ENCODE measurements around the gene NUS1.
"Not testable (repeated sequence)": the region's sequence is repeated elsewhere in the genome, so short reads cannot be mapped to it uniquely, and the experiment has no call there.

Gene NUS1

GRCh38 chr6:117718895-117719294 is 43.6 kb downstream of the NUS1 start:
- peak in 1 of 2 experiments; percentile 2 for DNase-seq

DNA sequence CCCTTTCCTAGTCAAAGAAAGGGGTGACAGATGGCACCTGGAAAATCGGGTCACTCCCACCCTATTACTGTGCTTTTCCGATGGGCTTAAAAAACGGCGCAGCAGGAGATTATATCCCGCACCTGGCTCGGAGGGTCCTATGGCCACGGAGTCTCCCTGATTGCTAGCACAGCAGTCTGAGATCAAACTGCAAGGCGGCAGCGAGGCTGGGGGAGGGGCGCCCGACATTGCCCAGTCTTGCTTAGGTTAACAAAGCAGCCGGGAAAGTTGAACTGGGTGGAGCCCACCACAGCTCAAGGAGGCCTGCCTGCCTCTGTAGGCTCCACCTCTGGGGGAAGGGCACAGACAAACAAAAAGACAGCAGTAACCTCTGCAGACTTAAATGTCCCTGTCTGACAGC is 46.3 kb downstream of the NUS1 start:
- DNase-seq: not testable (repeated sequence)

- no peak for DNase-seq
Observed at GRCh38 chr6:117728626-117729025, 53.4 kb downstream of the NUS1 start.

DNA sequence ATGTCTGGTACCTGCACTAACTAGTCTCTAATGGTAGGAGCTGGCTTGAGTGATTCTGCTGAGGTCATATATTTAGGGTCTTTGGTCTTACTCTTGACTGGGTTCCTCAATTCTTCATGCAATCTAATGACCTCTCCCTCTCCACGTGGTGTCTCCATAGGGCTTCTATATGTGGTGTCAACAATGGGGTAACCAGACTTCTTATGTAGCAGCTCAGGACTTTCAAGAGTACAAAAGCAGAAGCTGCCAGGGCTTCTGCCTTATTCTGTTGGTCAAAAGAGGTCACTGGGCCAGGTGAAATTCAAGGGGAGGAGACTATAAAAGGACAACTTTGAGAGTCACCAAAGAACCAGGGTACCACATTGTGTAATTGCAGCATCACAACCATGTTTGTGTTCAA is 54.3 kb downstream of the NUS1 start:
- no peak for DNase-seq

GRCh38 chr6:117733341-117733740 is 58.1 kb downstream of the NUS1 start:
- DNase-seq: no peak

DNA sequence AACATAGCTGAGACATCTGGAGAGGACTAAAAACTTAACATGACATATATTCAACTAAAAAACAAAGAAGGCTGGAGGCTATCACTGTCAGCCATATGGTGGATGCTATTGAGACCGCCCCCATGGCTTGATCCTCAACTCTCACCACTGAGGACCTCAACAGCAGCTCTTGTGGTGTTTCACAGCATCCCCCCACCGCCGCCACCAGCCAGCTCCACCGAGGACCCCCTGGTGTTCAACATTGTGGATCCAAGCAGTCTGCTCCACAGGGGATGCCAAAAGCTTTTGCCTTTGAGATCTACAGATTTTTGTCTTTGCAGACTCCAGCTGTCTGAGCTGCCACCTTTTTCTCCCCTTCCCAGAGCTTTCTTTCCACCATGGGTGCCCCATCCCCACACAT is 64.6 kb downstream of the NUS1 start:
- DNase-seq: no peak

GRCh38 chr6:117740605-117741004 is 65.3 kb downstream of the NUS1 start:
- DNase-seq: no peak

GRCh38 chr6:117750675-117751074 is 75.4 kb downstream of the NUS1 start:
- not testable (repeated sequence) for DNase-seq
